Upper lobe of left lung (tissue), 4 donors: Measurements from ENCODE around the gene FBN2.

Experiments
- POLR2AphosphoS5 ChIP-seq, 2 donors: sonication (generic); formaldehyde crosslinking; IDR thresholded peaks; one replicate each; pipeline ENCODE4 v1.5.1; 2017; ENCODE audit warnings: antibody characterized with exemption in 2 of 2
- TF ChIP-seq, protein P1 (sequence below), 6 experiments: fragments of 450-650 bp in 4 of 6; fragments of 200-600 bp in 2 of 6; sonication (generic) in 2 of 6; IDR thresholded peaks; one replicate each; pipeline ENCODE4 v1.5.1; 2016 to 2019; ENCODE audit warnings: antibody characterized with exemption in 6 of 6

GRCh38 chr5:128241051-128241695, 296.9 kb downstream of the FBN2 start:
- TF ChIP-seq POLR2AphosphoS5 (IDR thresholded peaks at IDR 0.05) = no peak
- TF ChIP-seq, protein P1, sequence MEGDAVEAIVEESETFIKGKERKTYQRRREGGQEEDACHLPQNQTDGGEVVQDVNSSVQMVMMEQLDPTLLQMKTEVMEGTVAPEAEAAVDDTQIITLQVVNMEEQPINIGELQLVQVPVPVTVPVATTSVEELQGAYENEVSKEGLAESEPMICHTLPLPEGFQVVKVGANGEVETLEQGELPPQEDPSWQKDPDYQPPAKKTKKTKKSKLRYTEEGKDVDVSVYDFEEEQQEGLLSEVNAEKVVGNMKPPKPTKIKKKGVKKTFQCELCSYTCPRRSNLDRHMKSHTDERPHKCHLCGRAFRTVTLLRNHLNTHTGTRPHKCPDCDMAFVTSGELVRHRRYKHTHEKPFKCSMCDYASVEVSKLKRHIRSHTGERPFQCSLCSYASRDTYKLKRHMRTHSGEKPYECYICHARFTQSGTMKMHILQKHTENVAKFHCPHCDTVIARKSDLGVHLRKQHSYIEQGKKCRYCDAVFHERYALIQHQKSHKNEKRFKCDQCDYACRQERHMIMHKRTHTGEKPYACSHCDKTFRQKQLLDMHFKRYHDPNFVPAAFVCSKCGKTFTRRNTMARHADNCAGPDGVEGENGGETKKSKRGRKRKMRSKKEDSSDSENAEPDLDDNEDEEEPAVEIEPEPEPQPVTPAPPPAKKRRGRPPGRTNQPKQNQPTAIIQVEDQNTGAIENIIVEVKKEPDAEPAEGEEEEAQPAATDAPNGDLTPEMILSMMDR (IDR thresholded peaks at IDR 0.05) = no peak
